ENCODE measurements around the gene XPR1. TPM values are rescaled to one million over a fixed set of nuclear protein-coding genes. Genes with fewer than 3 reads are reported as not detected.

Gene XPR1
- total and polyA plus RNA-seq, 8 donors, result 0.92 to 27.0 (median 4.5) TPM

- intact Hi-C loops (cut with DNase I; ENCODE audit: low total_unique reads), result no loop called here
- TF ChIP-seq CTCF (IDR thresholded peaks at IDR 0.05), result no peak
- no peak for TF ChIP-seq POLR2A (IDR thresholded peaks at IDR 0.05)
- no peak for TF ChIP-seq EP300 (IDR thresholded peaks at IDR 0.05)
- TF ChIP-seq POLR2AphosphoS5 (IDR thresholded peaks at IDR 0.05), result no peak
- peaks cover 0 to 21% (median 11%) of the 10 kb centered on the region in 4 donors for H3K36me3 ChIP-seq
- H3K27ac ChIP-seq, result no peak overlapping the region
- 95 to 98% (median 96%) methylated on average over 2 of the region's 2 CpGs for WGBS, 5 donors
- no peaks in the 10 kb centered on the region for H3K9me3 ChIP-seq
- no peak overlapping the region for H3K4me3 ChIP-seq
- no peaks in the 10 kb centered on the region for H3K4me1 ChIP-seq
- DNase-seq, result no peak
- H3K27me3 ChIP-seq, result no peaks in the 10 kb centered on the region
These were observed 171.0 kb downstream of the XPR1 start for GRCh38 chr1:180802813-180803212.

- Histone ChIP-seq H3K4me3 (no peak overlapping the region), H3K9me3 (no peaks in the 10 kb centered on the region), H3K27ac (no peak overlapping the region), H3K27me3 (no peaks in the 10 kb centered on the region), H3K4me1 (no peaks in the 10 kb centered on the region), H3K36me3 (peaks cover 0 to 22% (median 13%) of the 10 kb centered on the region in 4 donors)
- DNase-seq, result no peak
- intact Hi-C loops (cut with DNase I; ENCODE audit: low total_unique reads), result no loop called here
- TF ChIP-seq EP300 (IDR thresholded peaks at IDR 0.05) (no peak), CTCF (IDR thresholded peaks at IDR 0.05) (no peak), POLR2AphosphoS5 (IDR thresholded peaks at IDR 0.05) (no peak), POLR2A (IDR thresholded peaks at IDR 0.05) (no peak)
These were observed 173.5 kb downstream of the XPR1 start for GRCh38 chr1:180805316-180805715.

- TF ChIP-seq EP300 (IDR thresholded peaks at IDR 0.05), result no peak
- TF ChIP-seq POLR2AphosphoS5 (IDR thresholded peaks at IDR 0.05), result no peak
- no peak for TF ChIP-seq CTCF (IDR thresholded peaks at IDR 0.05)
- TF ChIP-seq POLR2A (IDR thresholded peaks at IDR 0.05), result no peak
- DNase-seq, result no peak
- Histone ChIP-seq H3K27me3 (no peaks in the 10 kb centered on the region), H3K27ac (no peak overlapping the region), H3K36me3 (peaks cover 0 to 34% (median 20%) of the 10 kb centered on the region in 4 donors), H3K9me3 (no peaks in the 10 kb centered on the region), H3K4me3 (no peak overlapping the region), H3K4me1 (peaks cover 0 to 6% (median 0%) of the 10 kb centered on the region in 4 donors)
- intact Hi-C loops (cut with DNase I; ENCODE audit: low total_unique reads), result no loop called here
- WGBS, 5 donors, result 88 to 97% (median 93%) methylated on average over 2 of the region's 2 CpGs
These were observed 179.5 kb downstream of the XPR1 start for GRCh38 chr1:180811298-180811697.

- H3K36me3 ChIP-seq, result peaks cover 0 to 31% (median 16%) of the 10 kb centered on the region in 4 donors
- no peak overlapping the region for H3K4me3 ChIP-seq
- intact Hi-C loops (cut with DNase I; ENCODE audit: low total_unique reads), result no loop called here
- H3K4me1 ChIP-seq, result peaks cover 0 to 6% (median 0%) of the 10 kb centered on the region in 4 donors
- TF ChIP-seq POLR2A (IDR thresholded peaks at IDR 0.05) (no peak), CTCF (IDR thresholded peaks at IDR 0.05) (no peak), EP300 (IDR thresholded peaks at IDR 0.05) (no peak), POLR2AphosphoS5 (IDR thresholded peaks at IDR 0.05) (no peak)
- no peak for DNase-seq
- no peaks in the 10 kb centered on the region for H3K27me3 ChIP-seq
- H3K27ac ChIP-seq, result no peak overlapping the region
- H3K9me3 ChIP-seq, result no peaks in the 10 kb centered on the region
These were observed 180.1 kb downstream of the XPR1 start for GRCh38 chr1:180811886-180812285.
